Measurements from ENCODE around the gene RCOR1. TPM values are rescaled to one million over a fixed set of nuclear protein-coding genes. Genes with fewer than 3 reads are reported as not detected.

Gene RCOR1
- polyA plus RNA-seq, 1 donor from 2014 or later: 10.4 TPM

DNA sequence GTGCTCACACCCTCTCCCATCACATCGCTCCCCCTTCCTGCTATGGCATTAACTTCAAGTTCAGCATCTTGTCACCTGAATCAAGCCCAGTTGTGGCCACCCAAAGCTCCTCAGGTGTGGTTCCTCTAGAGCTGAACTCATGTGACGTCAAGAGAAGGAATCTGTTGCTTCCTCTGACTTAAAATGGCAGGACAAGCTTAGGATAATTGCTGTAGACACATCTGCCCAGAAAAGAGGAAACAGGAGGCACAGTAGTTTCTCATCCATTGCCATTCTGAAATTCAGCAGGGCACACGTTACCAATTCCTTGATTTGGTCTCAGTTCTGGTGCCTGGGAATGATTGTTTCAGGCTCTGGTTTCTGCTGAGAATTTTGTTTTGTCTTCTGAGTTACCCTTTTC is 52.1 kb downstream of the RCOR1 start:
- Histone ChIP-seq H3K4me3 (ENCODE audit: low read length) (no peak overlapping the region), H2AFZ (ENCODE audit: low read depth, low read length) (no peak overlapping the region), H3K36me3 (ENCODE audit: insufficient read depth, low read length) (no peaks in the 10 kb centered on the region), H3F3A (ENCODE audit: insufficient read depth, low read length, poor library complexity, severe bottlenecking) (no peaks in the 10 kb centered on the region), H3K9ac (ENCODE audit: low read length) (no peak overlapping the region), H3K27ac (ENCODE audit: low read length) (no peak overlapping the region), H3K9me3 (ENCODE audit: low read length) (no peaks in the 10 kb centered on the region), H4K20me1 (ENCODE audit: insufficient read depth) (no peaks in the 10 kb centered on the region), H3K4me2 (ENCODE audit: low read length) (no peak overlapping the region), H3K9me2 (ENCODE audit: insufficient read depth, low read length) (no peaks in the 10 kb centered on the region), H3K79me2 (replicated peaks; ENCODE audit: insufficient read depth, low read length) (peaks cover 23% of the 10 kb centered on the region), H3K27me3 (ENCODE audit: insufficient read depth, low read depth, low read length) (no peaks in the 10 kb centered on the region)
- TF ChIP-seq MXI1 (conservative IDR thresholded peaks at IDR 0.05; ENCODE audit: poor library complexity, severe bottlenecking) (no peak), SMC3 (conservative IDR thresholded peaks at IDR 0.05; ENCODE audit: poor library complexity) (no peak), RAD21 (conservative IDR thresholded peaks at IDR 0.05) (no peak), EP300 (conservative IDR thresholded peaks at IDR 0.05; ENCODE audit: poor library complexity, severe bottlenecking) (no peak), EZH2 (IDR thresholded peaks at IDR 0.05; ENCODE audit: borderline replicate concordance, insufficient read depth, low read length, poor library complexity, severe bottlenecking) (no peak)
- TF ChIP-seq, protein P1, sequence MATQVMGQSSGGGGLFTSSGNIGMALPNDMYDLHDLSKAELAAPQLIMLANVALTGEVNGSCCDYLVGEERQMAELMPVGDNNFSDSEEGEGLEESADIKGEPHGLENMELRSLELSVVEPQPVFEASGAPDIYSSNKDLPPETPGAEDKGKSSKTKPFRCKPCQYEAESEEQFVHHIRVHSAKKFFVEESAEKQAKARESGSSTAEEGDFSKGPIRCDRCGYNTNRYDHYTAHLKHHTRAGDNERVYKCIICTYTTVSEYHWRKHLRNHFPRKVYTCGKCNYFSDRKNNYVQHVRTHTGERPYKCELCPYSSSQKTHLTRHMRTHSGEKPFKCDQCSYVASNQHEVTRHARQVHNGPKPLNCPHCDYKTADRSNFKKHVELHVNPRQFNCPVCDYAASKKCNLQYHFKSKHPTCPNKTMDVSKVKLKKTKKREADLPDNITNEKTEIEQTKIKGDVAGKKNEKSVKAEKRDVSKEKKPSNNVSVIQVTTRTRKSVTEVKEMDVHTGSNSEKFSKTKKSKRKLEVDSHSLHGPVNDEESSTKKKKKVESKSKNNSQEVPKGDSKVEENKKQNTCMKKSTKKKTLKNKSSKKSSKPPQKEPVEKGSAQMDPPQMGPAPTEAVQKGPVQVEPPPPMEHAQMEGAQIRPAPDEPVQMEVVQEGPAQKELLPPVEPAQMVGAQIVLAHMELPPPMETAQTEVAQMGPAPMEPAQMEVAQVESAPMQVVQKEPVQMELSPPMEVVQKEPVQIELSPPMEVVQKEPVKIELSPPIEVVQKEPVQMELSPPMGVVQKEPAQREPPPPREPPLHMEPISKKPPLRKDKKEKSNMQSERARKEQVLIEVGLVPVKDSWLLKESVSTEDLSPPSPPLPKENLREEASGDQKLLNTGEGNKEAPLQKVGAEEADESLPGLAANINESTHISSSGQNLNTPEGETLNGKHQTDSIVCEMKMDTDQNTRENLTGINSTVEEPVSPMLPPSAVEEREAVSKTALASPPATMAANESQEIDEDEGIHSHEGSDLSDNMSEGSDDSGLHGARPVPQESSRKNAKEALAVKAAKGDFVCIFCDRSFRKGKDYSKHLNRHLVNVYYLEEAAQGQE (IDR thresholded peaks at IDR 0.05; ENCODE audit: borderline replicate concordance): no peak
- TF ChIP-seq, protein P2, sequence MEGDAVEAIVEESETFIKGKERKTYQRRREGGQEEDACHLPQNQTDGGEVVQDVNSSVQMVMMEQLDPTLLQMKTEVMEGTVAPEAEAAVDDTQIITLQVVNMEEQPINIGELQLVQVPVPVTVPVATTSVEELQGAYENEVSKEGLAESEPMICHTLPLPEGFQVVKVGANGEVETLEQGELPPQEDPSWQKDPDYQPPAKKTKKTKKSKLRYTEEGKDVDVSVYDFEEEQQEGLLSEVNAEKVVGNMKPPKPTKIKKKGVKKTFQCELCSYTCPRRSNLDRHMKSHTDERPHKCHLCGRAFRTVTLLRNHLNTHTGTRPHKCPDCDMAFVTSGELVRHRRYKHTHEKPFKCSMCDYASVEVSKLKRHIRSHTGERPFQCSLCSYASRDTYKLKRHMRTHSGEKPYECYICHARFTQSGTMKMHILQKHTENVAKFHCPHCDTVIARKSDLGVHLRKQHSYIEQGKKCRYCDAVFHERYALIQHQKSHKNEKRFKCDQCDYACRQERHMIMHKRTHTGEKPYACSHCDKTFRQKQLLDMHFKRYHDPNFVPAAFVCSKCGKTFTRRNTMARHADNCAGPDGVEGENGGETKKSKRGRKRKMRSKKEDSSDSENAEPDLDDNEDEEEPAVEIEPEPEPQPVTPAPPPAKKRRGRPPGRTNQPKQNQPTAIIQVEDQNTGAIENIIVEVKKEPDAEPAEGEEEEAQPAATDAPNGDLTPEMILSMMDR (IDR thresholded peaks at IDR 0.05; ENCODE audit: poor library complexity, severe bottlenecking): no peak

DNA sequence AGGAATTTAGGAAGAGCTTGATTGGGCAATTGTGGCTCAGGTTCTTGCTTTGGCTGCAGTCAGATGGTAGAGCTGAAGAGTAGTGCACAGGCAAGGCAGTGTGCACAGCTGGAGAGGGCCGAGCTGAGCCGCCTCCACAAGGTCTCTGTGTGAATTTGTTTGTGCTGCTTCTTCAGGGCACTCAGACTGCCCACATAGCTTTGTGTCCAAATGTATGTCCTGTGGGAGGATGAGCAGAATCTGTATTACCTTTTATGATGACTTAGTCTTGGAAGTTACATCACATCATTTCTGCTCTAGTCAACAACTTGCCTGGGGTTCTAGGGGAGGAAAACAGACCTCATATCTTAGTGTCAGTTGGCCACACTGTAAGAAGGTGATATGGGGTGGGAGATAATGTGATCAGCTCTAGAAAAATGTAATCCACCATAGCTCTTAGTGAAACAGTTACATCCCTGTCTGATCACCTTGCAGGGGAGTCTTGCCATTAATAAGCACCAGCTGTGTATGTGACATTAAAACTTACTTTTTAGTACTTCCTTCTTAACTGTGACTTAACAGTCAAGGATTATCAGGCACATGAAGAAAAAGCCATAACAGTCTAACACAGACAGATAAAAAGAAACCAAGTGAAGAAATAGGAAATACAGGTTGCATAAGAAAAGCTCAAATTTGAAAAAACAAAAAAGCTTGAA is 53.4 kb downstream of the RCOR1 start:
- Histone ChIP-seq H3K9ac (ENCODE audit: low read length) (no peak overlapping the region), H2AFZ (ENCODE audit: low read depth, low read length) (no peak overlapping the region), H3K79me2 (replicated peaks; ENCODE audit: insufficient read depth, low read length) (peaks cover 23% of the 10 kb centered on the region), H3F3A (ENCODE audit: insufficient read depth, low read length, poor library complexity, severe bottlenecking) (no peaks in the 10 kb centered on the region), H3K9me3 (ENCODE audit: low read length) (no peaks in the 10 kb centered on the region), H3K4me2 (ENCODE audit: low read length) (no peak overlapping the region), H3K9me2 (ENCODE audit: insufficient read depth, low read length) (no peaks in the 10 kb centered on the region), H3K27ac (ENCODE audit: low read length) (no peak overlapping the region), H4K20me1 (ENCODE audit: insufficient read depth) (no peaks in the 10 kb centered on the region), H3K4me3 (ENCODE audit: low read length) (no peak overlapping the region), H3K27me3 (ENCODE audit: insufficient read depth, low read depth, low read length) (no peaks in the 10 kb centered on the region), H3K36me3 (ENCODE audit: insufficient read depth, low read length) (no peaks in the 10 kb centered on the region)
- TF ChIP-seq EP300 (conservative IDR thresholded peaks at IDR 0.05; ENCODE audit: poor library complexity, severe bottlenecking): no peak

DNA sequence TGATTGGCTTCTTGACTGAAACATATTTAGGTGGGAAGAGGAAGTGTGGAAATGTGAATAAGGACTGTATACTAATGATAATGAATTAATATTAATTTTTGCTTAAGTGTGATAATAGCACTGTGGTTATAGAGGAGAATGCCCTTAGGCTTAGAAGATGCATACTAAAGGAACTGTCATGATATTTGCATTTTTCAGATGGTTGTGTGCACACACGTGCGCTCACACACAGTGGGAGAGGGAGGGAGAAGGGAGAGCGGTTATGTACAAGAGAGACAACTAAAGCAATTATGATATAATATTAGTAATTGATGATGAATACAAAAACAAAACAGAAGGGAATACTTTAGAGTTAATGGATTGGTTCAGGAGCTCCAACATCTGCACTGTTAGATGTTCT is 54.2 kb downstream of the RCOR1 start:
- no peaks in the 10 kb centered on the region for H3F3A ChIP-seq (ENCODE audit: insufficient read depth, low read length, poor library complexity, severe bottlenecking)
- no peaks in the 10 kb centered on the region for H3K36me3 ChIP-seq (ENCODE audit: insufficient read depth, low read length)
- no peak overlapping the region for H3K27ac ChIP-seq (ENCODE audit: low read length)
- no peak overlapping the region for H3K4me2 ChIP-seq (ENCODE audit: low read length)
- no peaks in the 10 kb centered on the region for H4K20me1 ChIP-seq (ENCODE audit: insufficient read depth)
- H3K27me3 ChIP-seq (ENCODE audit: insufficient read depth, low read depth, low read length): no peaks in the 10 kb centered on the region
- H2AFZ ChIP-seq (ENCODE audit: low read depth, low read length): no peak overlapping the region
- H3K9me3 ChIP-seq (ENCODE audit: low read length): no peaks in the 10 kb centered on the region
- no peak overlapping the region for H3K4me3 ChIP-seq (ENCODE audit: low read length)
- TF ChIP-seq, protein P2 (IDR thresholded peaks at IDR 0.05; ENCODE audit: poor library complexity, severe bottlenecking): no peak
- TF ChIP-seq RAD21 (conservative IDR thresholded peaks at IDR 0.05) (no peak), TAF1 (IDR thresholded peaks at IDR 0.05; ENCODE audit: low read depth) (no peak), EZH2 (IDR thresholded peaks at IDR 0.05; ENCODE audit: borderline replicate concordance, insufficient read depth, low read length, poor library complexity, severe bottlenecking) (no peak), POLR2AphosphoS5 (IDR thresholded peaks at IDR 0.05) (no peak), MXI1 (conservative IDR thresholded peaks at IDR 0.05; ENCODE audit: poor library complexity, severe bottlenecking) (no peak), SMC3 (conservative IDR thresholded peaks at IDR 0.05; ENCODE audit: poor library complexity) (no peak), EP300 (conservative IDR thresholded peaks at IDR 0.05; ENCODE audit: poor library complexity, severe bottlenecking) (no peak)
- TF ChIP-seq, protein P1 (IDR thresholded peaks at IDR 0.05; ENCODE audit: borderline replicate concordance): no peak
- peaks cover 23% of the 10 kb centered on the region for H3K79me2 ChIP-seq (replicated peaks; ENCODE audit: insufficient read depth, low read length)
- H3K9me2 ChIP-seq (ENCODE audit: insufficient read depth, low read length): no peaks in the 10 kb centered on the region
- no peak overlapping the region for H3K9ac ChIP-seq (ENCODE audit: low read length)

All from neural cell (in vitro differentiated cells).